CD4-positive, CD25-positive, alpha-beta regulatory T cell (primary cell): ENCODE measurements around the gene TSPOAP1. TPM values are rescaled to one million over a fixed set of nuclear protein-coding genes. Genes with fewer than 3 reads are reported as not detected.

Experiments used
- ATAC-seq, 2 donors: fragments of 150-1000 bp; cut with Tn5 transposase; one replicate each; pipeline ENCODE4 v1.10.0; 2021; ENCODE audit warnings: low read depth in 2 of 2, moderate number of reproducible peaks in 2 of 2, moderate library complexity in 1 of 2
- DNase-seq, 3 donors: peaks; one replicate each; pipeline versions ENCODE4 v3.0.0 to v3.0.0-alpha.2; 2012 to 2022; ENCODE audit warnings: mixed read lengths in 1 of 3
- H3K27ac ChIP-seq: one replicate; pipeline ENCODE4 v1.7.0; 2013; ENCODE audit warnings: mild to moderate bottlenecking, low read length; ENCODE audit not compliant: insufficient read depth, poor library complexity, severe bottlenecking
- H3K27me3 ChIP-seq: one replicate; pipeline ENCODE4 v1.7.0; 2013; ENCODE audit warnings: low read length; ENCODE audit not compliant: control insufficient read depth, insufficient read depth
- H3K36me3 ChIP-seq: one replicate; pipeline ENCODE4 v1.7.0; 2013; ENCODE audit warnings: mild to moderate bottlenecking, low read length, moderate library complexity; ENCODE audit not compliant: control insufficient read depth, insufficient read depth
- H3K4me1 ChIP-seq: 2 replicates; pipeline ENCODE4 v1.7.0; 2013; ENCODE audit warnings: mild to moderate bottlenecking, low read length; ENCODE audit not compliant: insufficient read depth, control insufficient read depth, poor library complexity, severe bottlenecking
- H3K4me3 ChIP-seq: one replicate; pipeline ENCODE4 v1.7.0; 2013; ENCODE audit warnings: low read depth, mild to moderate bottlenecking, low read length, moderate library complexity
- H3K9me3 ChIP-seq, 2 experiments: 1 replicate in 1 of 2; 2 replicates in 1 of 2; pipeline ENCODE4 v1.7.0; 2013; ENCODE audit warnings: low read length in 2 of 2, mild to moderate bottlenecking in 1 of 2, moderate library complexity in 1 of 2; ENCODE audit not compliant: control insufficient read depth in 2 of 2
- H3K27ac Mint-ChIP-seq, 3 donors: one replicate each; pipeline ENCODE4 v1.8.0; 2020 to 2022; ENCODE audit warnings: mild to moderate bottlenecking in 3 of 3, mixed read lengths in 3 of 3, moderate library complexity in 2 of 3
- H3K27me3 Mint-ChIP-seq: one replicate; pipeline ENCODE4 v1.8.0; 2022; ENCODE audit warnings: mild to moderate bottlenecking, mixed read lengths
- H3K36me3 Mint-ChIP-seq: one replicate; pipeline ENCODE4 v1.8.0; 2020; ENCODE audit warnings: mixed read lengths
- H3K4me1 Mint-ChIP-seq, 4 donors: one replicate each; pipeline ENCODE4 v1.8.0; 2020 to 2022; ENCODE audit warnings: mixed read lengths in 4 of 4, mild to moderate bottlenecking in 1 of 4
- H3K4me3 Mint-ChIP-seq, 4 donors: one replicate each; pipeline ENCODE4 v1.8.0; 2020 to 2022; ENCODE audit warnings: mild to moderate bottlenecking in 4 of 4, mixed read lengths in 4 of 4, moderate library complexity in 3 of 4
- H3K9me3 Mint-ChIP-seq, 7 donors: one replicate each; pipeline ENCODE4 v1.8.0; 2020 to 2022; ENCODE audit warnings: mixed read lengths in 7 of 7, mild to moderate bottlenecking in 3 of 7, moderate library complexity in 2 of 7
- polyA plus RNA-seq, 4 donors: library from polyadenylated mRNA; unstranded; fragments of 300-500 nt; fragmentation: Illumina TruSeq; gene quantifications; one replicate each; pipeline ENCODE4 v1.2.3, GENCODE V29; 2021
- total RNA-seq: library from RNA; stranded (reverse); gene quantifications from one replicate; pipeline ENCODE4 v1.2.3, GENCODE V29; 2022

Gene TSPOAP1
- total and polyA plus RNA-seq, 5 donors from 2014 or later: 0.73 to 47.4 (median 1.0) TPM

GRCh38 chr17:58360296-58361063 lies 31.9 kb upstream of the TSPOAP1 start:
- ATAC-seq: no peak
- no peaks in the 10 kb centered on the region for H3K36me3 ChIP-seq
- H3K4me1 Mint-ChIP-seq: peaks cover 2 to 5% (median 3%) of the 10 kb centered on the region in 4 donors
- no peak overlapping the region for H3K4me3 Mint-ChIP-seq
- H3K4me1 ChIP-seq: no peaks in the 10 kb centered on the region
- H3K27ac ChIP-seq: no peak overlapping the region
- H3K27me3 ChIP-seq: no peaks in the 10 kb centered on the region
- H3K27me3 Mint-ChIP-seq: no peaks in the 10 kb centered on the region
- H3K4me3 ChIP-seq: no peak overlapping the region
- H3K9me3 Mint-ChIP-seq: no peaks in the 10 kb centered on the region
- H3K9me3 ChIP-seq: no peaks in the 10 kb centered on the region
- H3K27ac Mint-ChIP-seq: peak overlapping the region in 1 of 3 donors; percentile 44
- H3K36me3 Mint-ChIP-seq: peaks cover 13% of the 10 kb centered on the region
- DNase-seq: no peak

- Histone ChIP-seq H3K4me3 (no peak overlapping the region), H3K27ac (no peak overlapping the region), H3K4me1 (peaks cover 3% of the 10 kb centered on the region), H3K9me3 (no peaks in the 10 kb centered on the region), H3K27me3 (no peaks in the 10 kb centered on the region), H3K36me3 (no peaks in the 10 kb centered on the region)
- H3K9me3 Mint-ChIP-seq: no peaks in the 10 kb centered on the region
- H3K4me1 Mint-ChIP-seq: peaks cover 5 to 13% (median 7%) of the 10 kb centered on the region in 4 donors
- no peaks in the 10 kb centered on the region for H3K27me3 Mint-ChIP-seq
- peaks cover 15% of the 10 kb centered on the region for H3K36me3 Mint-ChIP-seq
- DNase-seq (no peak), ATAC-seq (no peak)
- H3K4me3 Mint-ChIP-seq: no peak overlapping the region
- peak overlapping the region in 1 of 3 donors; percentile 52 for H3K27ac Mint-ChIP-seq
Observed at GRCh38 chr17:58358408-58359172, 30.0 kb upstream of the TSPOAP1 start.

GRCh38 chr17:58357312-58358297 lies 29.0 kb upstream of the TSPOAP1 start:
- Histone ChIP-seq H3K4me1 (peaks cover 13% of the 10 kb centered on the region), H3K27me3 (no peaks in the 10 kb centered on the region), H3K36me3 (no peaks in the 10 kb centered on the region), H3K4me3 (no peak overlapping the region), H3K27ac (no peak overlapping the region), H3K9me3 (no peaks in the 10 kb centered on the region)
- Mint-ChIP-seq H3K4me1 (peaks cover 10 to 21% (median 14%) of the 10 kb centered on the region in 4 donors), H3K9me3 (no peaks in the 10 kb centered on the region), H3K27ac (no peak overlapping the region), H3K4me3 (no peak overlapping the region), H3K27me3 (no peaks in the 10 kb centered on the region), H3K36me3 (peaks cover 11% of the 10 kb centered on the region)
- ATAC-seq (no peak), DNase-seq (no peak)

- Histone ChIP-seq H3K9me3 (no peaks in the 10 kb centered on the region), H3K27ac (no peak overlapping the region), H3K36me3 (no peaks in the 10 kb centered on the region), H3K27me3 (no peaks in the 10 kb centered on the region), H3K4me1 (peaks cover 23% of the 10 kb centered on the region), H3K4me3 (no peak overlapping the region)
- peak overlapping the region in 1 of 3 donors; percentile 67 for H3K27ac Mint-ChIP-seq
- H3K36me3 Mint-ChIP-seq: peaks cover 13% of the 10 kb centered on the region
- peaks cover 11 to 32% (median 21%) of the 10 kb centered on the region in 4 donors for H3K4me1 Mint-ChIP-seq
- H3K27me3 Mint-ChIP-seq: no peaks in the 10 kb centered on the region
- DNase-seq: no peak
- no peak for ATAC-seq
- H3K9me3 Mint-ChIP-seq: no peaks in the 10 kb centered on the region
- peak overlapping the region in 1 of 4 donors; percentile 10 for H3K4me3 Mint-ChIP-seq
Observed at GRCh38 chr17:58356231-58356630, 27.6 kb upstream of the TSPOAP1 start.

GRCh38 chr17:58354541-58355216 lies 26.1 kb upstream of the TSPOAP1 start:
- ATAC-seq: no peak
- H3K36me3 Mint-ChIP-seq: peaks cover 11% of the 10 kb centered on the region
- H3K4me3 ChIP-seq: no peak overlapping the region
- no peak for DNase-seq
- no peaks in the 10 kb centered on the region for H3K27me3 ChIP-seq
- H3K27ac ChIP-seq: peak overlapping the region; percentile 89
- H3K27me3 Mint-ChIP-seq: no peaks in the 10 kb centered on the region
- H3K9me3 ChIP-seq: no peaks in the 10 kb centered on the region
- peak overlapping the region in 1 of 3 donors; percentile 68 for H3K27ac Mint-ChIP-seq
- H3K9me3 Mint-ChIP-seq: no peaks in the 10 kb centered on the region
- peaks cover 11 to 39% (median 25%) of the 10 kb centered on the region in 4 donors for H3K4me1 Mint-ChIP-seq
- H3K4me3 Mint-ChIP-seq: peak overlapping the region in 1 of 4 donors; percentile 96
- H3K4me1 ChIP-seq: peaks cover 27% of the 10 kb centered on the region
- peaks cover 6% of the 10 kb centered on the region for H3K36me3 ChIP-seq

- peaks cover 24% of the 10 kb centered on the region for H3K36me3 Mint-ChIP-seq
- H3K4me1 Mint-ChIP-seq: peaks cover 11 to 52% (median 37%) of the 10 kb centered on the region in 4 donors
- Histone ChIP-seq H3K4me3 (peak overlapping the region; percentile 86), H3K4me1 (peaks cover 27% of the 10 kb centered on the region), H3K27ac (peak overlapping the region; percentile 89), H3K27me3 (no peaks in the 10 kb centered on the region), H3K36me3 (peaks cover 19% of the 10 kb centered on the region), H3K9me3 (no peaks in the 10 kb centered on the region)
- ATAC-seq (no peak), DNase-seq (no peak)
- H3K9me3 Mint-ChIP-seq: no peaks in the 10 kb centered on the region
- peak overlapping the region; percentile 97 to 100 (median 99) for H3K27ac Mint-ChIP-seq
- no peaks in the 10 kb centered on the region for H3K27me3 Mint-ChIP-seq
- H3K4me3 Mint-ChIP-seq: peak overlapping the region; percentile 96 to 100 (median 100)
Observed at GRCh38 chr17:58353389-58353825, 24.8 kb upstream of the TSPOAP1 start.
